HS-5 (cell line): Measurements from ENCODE around the gene APCDD1L.

Experiments
- DNase-seq: peaks from one replicate; pipeline ENCODE4 v3.0.0-alpha.2; 2012; ENCODE audit warnings: low read depth

Gene APCDD1L

DNA sequence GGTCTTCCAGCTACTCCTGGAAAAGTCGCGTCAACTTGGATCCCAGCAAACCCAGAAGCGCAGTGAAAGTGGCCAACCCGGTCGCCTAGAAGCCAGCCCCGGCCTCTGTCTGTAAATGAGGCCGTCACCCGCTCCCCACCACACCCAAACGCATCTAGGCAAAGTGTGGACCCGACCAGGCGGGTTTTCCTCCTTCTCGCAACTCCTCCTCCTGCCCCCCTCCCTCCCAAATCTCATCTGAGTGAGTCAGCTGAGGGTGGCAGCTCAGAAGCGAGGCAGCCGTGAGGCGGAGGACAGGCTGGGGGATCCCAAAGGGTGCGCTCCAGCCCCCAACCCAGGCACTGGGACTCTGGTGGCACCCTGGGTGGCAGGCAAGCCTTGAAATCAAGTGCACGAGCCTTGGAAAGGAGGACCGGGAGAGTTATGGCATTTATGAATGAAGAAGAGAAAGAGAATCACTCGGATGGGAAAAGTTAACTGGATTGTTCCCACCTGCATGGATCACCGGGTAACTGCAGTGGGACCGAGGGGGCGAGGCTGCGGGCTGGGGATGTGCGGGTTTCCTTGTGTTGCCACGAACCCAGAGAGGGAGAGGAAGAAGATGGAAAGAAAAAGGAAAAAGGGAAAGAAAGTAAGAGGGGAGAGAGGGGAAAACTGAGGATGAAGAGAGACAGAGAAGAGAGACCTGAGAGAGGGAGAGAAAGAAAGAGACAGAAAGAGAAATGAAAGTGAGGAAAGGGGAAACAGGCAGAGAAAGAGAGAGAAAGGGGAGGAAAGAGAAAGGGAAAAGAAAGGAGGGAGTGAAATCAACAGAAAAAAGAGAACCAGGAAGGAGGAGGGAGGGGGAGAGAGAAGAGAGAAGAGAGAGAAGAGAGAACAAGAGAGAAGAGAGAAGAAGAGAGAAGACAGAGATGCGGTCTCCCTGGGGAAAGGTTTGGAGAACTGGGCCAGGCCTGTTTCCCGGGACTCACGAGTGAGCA lies at the start of gene APCDD1L:
TSS of gene APCDD1L (minus strand) at position 167 of the 980 bp plus-strand sequence. CDS start 692 bp downstream, outside the sequence.
- DNase-seq: peak; percentile 60

DNA sequence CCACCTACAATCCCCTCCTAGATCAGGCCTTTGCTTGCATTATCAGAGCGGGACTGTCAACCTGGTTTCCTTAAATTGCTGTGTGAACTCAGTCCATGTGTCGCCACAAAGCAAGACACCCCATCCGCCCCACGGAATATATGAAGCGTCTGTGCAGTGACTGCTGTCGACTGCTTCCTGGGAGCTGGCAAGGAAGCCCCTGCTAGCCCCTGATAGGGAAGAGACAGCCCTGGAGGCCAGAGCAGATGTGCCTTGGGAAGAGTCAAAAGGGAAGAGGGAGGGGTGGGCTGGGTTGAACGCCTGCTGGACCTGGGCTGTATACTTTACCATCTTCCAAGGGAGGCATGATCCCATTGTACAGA lies 44.1 kb upstream of the APCDD1L start:
- DNase-seq: no peak

DNA sequence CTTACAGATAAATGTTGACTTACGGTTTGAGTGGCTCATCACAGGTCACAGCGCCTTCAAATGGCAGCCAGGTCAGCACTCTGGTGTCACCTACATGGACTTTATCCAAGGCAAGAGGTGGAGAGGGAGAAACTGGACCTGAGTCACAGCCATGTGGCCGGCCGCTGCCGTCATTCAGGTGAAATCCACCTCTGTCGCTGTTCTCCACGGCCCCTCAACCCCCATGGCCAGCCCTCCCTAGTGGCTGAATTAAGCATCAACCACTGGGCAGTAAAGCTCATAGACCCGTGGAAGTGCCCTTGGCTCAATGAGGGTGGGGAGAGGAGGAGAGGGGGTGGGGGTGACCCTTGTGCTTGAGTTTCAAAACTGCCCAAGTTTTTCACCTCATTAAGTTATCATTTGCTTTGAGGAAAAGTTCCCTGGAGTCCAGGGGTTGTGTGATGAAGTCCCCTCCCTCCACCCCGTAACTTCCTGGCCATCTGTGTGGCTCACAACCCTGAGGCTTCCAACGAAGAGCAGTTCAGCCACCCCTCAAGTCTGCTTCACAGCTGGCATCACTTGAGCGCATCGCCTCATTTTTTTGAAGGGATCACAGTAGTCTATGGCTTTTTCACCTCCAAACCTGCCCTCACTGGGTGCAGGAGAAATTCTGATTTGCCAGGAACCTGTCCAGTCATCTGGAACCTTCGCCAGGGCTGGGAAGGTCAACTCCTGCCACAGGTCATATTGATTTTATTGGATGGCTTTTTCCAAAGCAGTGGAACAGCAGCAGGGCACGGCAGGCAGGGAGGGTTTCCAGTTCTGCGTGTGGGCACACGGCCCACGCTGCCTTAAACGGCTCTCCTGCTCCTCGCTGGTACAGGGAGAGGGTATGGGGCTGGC lies 43.5 kb upstream of the APCDD1L start:
- DNase-seq: no peak

DNA sequence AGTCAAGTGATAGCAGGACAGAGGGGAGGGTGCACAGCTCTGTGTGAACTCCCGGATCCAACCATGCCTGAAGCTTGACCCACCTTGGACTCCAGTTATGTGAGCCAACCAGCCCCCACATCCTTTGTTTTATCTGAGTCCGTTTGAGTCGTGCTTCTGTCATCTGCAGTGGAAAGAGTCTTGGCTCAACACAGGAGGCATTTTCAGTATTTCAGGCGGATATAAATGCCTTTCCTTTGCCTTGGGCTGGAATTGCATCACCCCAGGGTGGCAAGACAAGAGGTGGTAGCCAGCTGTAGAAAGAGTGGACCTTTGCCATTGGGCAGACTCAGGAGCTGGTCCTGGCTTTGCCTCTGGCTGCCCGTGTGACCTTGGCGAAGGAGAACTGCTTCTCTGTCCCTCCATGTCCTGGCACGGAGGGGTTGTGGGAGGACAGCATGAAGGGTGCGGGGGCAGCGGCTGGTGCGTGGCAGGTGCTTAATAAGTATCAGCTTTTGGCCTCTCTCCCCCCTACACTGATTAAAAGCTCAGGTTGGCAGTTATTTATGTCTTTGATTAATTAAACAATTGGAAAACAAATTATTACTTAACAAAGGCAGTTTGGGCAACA lies 42.6 kb upstream of the APCDD1L start:
- peak; percentile 68 for DNase-seq

DNA sequence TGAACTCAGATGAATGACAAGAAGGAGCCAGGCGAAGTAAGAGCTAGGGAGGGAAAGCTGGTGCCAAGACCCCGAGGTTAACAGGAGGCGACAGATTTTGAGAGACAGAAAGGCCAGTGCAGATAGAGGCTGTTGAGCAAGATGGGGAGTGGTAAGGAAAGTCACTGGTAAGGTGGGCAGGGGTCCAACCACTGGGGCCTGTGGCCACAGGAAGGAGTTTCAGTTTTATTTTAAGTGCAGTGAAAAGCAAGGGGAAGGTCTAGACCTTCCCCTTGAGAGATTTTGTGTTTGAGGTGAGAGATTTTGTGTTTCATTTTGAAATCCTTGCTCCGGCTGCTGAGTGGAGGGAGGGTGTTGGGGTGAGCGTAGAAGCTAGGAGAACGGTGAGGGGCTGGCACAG lies 41.8 kb upstream of the APCDD1L start:
- DNase-seq: no peak

DNA sequence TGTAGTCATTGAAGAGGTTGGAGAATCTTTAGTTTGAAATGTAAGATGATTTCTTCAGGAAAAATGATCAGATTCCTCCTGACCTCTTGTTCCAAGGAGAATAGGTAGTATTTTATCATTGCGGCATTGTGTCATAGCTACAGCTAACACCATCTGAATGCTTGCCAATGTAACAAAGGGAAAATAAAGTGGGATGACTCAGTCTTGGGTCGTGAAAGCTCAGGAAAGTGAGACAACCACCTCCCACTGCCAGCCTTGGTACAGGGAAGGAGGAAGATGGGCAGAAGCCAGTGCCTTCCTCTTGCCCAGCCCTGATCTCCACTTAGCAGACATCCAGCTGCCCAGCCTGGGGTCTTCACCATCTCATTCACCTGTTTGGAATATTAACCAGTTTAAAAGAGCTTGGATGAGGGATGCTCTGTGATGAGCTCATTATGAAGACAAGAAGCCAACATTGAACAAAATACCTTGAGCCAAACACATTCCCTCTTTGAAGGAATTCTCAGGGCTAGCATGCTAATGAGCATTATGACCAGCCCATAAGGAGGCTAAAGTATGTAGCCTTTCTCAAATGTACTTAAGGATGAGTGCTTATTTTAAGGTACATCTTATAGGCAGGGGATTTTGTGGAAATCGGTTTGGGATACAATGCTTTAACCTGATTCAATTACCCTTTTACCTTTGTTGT lies 40.0 kb upstream of the APCDD1L start:
- DNase-seq: peak; percentile 91

DNA sequence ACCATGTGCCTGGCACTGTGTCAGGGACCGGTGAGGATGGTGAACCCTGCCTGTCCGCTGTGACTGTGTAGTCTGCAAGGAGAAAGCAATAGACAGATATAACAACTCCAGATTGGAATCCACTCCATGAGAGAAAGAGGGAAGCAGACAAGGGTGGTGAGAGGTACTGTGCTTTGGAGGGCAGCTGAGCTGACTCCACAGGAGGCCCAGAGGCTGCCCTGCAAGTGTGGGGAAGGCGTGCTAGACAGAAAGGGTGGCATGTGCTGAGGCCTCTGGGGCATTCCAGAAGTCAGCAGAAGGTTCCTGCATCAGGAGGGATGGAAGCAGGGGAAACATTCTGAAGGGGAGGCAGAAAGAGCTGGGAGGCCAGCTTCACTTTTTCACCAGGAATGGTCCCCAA lies 39.3 kb upstream of the APCDD1L start:
- DNase-seq: no peak

DNA sequence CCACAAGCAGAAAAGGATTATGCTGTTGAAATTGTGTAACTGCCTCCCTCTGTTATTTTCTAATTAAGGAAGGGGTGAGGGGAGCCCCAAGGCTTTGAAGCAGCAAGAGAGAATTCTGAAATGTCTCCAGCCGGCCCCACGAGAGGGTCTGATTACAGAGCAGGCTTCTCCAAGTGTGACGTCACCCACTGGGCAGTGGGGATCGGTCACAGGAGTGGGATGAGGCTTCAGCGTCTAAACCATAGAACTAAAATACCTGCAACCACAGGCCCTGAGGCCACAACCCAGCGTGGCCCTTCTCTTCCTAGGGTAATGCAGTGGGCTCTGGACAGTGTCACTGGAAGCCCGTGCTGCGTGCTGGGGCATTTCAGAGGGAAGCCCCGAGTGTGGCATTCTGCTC lies 38.6 kb upstream of the APCDD1L start:
- no peak for DNase-seq

DNA sequence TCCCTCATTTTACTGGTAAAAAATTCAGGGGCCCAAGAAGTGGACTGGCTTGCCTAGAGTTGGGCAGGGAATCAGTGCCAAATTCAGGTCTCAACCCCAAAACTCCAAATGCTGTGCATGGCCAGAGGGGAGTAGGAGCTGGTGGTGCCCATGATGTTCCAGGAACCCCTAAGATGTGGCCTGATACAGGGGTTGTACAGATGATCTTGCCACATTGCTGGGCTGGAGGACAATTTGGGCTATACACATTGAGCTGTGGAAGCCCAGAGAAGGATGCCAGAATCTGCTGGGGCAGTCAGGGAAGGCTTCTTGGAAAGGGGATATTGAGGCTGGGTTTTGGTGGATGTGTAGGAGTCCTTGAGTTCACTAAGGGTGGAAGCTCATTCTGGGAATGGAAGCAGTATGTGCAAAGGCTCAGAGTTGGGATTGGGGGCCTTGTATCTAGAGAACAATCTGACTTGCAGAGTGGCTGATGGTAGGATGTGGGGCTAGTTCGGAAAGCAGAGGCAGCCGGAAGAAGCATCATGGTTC lies 38.0 kb upstream of the APCDD1L start:
- DNase-seq: no peak

DNA sequence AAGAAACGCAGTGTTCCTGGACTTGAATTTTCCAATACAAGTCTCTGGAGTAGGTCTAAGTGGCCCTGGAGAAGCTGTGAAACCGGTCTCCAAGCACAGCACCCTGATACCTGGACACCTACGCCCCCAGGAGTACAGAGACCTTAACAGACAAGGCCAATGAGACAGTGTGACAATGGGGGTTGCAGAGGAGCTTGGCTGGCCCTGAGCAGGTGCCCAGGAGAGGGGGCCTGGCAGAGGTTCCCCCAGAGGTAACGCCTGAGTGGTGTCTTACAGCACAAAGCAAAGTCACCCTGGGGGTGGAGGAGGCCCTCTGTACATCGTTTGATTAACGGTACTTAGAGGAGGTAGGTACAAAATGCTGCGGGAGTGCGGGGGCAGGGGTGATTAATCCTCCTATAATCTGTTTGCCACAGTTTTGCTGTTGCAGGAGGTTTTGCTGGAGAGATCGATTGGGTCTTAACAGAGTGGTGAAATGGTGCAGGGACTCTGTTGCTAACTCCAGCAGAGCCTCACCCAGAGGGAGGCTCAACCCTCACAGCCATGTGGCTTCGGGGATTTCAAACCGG lies 37.3 kb upstream of the APCDD1L start:
- no peak for DNase-seq

DNA sequence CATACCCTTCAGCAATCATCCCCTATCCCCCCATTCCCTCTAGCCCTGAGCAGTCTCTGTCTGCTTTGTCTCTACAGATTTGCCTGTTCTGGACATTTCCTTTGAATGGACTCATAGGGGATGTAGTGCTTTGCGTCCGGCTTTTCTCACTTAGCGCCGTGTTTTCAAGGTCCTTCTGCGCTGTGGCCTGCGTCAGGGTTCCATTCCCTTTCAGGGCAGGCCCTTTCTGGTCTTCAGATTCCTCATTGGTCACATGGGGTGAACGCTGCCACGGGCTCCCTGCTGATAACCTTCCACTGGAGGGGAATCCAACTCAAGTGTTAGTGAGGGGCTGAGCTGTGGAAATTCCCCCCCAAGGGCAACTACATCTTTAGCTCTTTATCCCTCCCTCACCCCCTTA lies 36.4 kb upstream of the APCDD1L start:
- no peak for DNase-seq

DNA sequence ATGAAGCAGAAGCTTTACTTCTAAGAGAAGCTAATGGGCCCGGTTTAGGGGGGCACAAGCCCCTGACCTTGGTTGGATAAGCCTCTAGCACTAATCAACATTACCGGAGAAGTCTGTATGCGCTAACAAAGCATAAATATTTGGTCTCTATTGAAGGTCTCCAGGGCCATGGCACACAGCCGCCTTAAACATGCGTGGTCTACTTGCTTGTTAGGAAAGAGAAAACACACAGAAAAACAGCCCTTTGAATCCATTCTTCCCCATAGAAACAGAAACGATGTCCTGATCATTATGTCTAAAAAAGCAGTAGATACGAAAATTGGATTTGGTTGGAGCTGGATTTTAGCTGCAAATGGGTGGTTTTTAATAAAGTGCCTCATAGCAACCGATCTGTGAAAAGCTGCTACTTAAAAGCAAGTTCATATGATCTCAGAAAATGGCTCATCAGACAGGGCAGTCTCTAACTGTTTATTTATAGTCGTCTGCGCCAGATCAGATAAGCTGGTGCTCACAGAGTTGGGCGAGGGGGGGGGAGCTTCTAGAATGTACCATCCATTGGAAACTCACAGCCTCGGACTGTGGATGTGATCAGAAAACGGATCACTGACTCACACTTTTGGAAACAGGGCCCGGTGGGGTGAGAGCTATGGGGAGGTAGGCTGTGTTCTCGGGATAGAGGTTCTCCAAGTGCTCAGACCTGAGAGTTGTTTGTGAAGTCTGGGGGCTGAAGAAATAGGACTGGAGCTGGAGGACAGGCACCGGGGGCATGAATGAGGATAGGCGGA lies 35.3 kb upstream of the APCDD1L start:
- no peak for DNase-seq

DNA sequence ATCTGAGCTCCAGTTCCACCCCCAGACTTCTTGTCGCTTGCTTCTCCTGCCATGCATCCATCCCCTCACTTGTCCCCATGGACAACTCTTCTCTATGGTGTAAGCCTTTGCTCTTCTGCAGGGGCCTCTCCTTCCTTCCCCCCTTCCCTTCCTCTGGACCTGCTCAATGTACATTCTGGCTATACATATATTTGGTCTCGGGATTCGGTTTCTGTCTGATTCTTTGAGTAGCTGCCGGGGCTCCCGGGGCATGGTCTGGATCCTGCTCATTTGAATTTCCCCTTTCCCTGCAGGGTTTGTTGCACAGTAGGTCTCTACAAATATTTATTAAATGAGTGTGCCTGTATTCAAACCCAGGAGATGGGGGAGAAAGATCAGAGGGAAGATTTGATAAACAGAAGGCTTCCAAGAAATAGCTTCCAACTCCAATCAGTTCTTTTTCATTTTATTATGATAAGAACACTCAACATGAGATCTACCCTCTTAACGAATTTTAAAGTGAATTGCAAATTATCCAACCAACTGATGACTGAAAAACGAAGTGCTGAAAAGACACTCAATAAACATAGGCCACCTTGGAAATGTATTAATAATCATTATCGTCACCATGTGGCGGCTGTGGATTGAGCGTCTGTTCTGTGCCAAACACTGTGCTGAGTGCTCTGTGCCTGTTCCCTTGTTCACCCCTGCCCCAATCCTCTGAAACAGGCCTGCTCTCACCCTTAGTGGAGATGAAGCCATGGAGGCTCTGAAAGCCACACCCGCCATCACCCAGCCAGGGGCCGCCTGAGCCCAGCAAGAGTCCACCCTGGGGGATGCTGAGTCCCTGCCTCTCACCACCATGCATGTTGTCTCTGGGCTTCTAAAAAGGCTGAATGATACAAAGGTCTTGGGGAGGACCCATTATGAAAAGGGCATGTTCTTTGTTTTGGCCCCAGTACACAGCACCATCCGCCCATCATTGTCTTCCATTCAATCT lies 34.3 kb upstream of the APCDD1L start:
- no peak for DNase-seq

DNA sequence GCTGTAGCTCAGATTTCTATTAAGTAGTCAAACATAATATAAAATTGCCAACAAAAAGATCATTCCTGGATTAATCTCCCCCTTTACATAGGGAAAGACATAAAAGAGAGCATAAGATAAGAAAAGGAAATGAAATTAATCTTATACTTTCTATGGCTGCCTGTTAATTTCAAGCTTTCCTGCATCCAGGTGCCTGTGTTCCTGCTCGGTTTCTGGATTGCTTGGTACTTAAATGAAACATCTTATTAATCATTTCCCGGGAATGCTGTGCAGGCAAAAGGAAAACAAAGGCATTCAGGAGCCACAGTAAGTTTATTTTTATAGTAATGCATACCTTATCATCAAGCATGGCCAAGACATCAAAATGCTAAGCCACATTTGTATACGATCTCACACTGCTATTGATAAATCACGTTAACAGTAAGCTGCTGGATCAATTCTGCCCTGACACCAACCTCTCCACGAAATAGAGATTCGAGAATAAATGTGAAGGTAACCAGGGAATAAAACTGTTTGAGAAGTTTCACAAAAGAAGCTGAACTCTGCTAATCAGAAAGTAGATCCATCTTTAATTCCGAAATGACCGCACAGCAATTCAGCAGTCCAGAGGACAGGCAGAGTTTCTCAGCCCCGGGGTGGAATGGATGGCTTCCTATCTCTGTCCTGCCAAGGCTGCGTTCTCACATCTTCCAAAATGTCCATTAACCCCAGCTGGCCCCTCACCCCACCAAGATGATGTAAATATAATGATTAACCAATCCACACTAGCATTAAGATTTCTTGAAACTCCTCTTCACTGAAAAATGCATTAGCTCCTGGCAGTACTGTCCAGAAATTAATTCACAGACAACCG lies 32.6 kb upstream of the APCDD1L start:
- no peak for DNase-seq

DNA sequence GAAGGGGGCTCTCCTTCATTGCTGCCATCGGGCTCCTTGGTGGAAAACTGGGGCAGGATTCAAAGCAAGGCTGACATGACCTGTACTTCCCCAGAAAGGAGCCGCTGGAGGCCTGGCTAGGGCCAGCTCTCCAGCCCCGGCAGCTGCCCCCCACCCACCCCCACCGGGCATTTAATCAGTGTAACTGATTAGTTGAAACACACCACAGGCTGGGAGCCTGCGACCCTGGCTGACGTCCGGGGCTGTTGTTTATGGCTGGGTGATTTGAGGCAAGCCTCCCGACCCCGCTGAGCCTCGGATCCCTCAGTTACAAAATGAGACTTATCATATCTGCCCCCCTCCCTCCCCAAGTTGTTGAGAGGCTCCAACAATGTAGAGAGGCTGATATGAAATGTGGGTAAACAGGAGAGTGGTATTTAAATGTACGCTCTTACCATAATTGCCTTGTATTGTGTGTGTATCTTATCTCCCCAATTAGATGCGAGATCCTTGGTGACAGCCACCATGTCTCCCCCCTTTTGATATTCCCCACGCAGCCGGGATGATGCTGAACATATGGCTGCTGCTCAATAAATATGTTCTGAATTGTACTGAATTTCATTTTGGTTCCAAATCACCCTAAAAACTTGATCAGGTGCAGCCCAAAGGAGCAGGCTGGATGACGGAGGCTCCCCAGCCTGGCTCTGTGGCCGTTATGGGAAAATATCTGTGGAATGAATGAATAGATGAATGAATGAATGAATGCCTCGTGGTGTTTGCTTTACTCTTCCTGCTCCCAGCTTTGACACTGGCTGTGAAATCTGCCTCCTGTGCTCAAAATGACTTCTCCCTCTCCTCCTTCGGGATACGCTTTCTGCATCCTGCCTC lies 31.8 kb upstream of the APCDD1L start:
- no peak for DNase-seq

DNA sequence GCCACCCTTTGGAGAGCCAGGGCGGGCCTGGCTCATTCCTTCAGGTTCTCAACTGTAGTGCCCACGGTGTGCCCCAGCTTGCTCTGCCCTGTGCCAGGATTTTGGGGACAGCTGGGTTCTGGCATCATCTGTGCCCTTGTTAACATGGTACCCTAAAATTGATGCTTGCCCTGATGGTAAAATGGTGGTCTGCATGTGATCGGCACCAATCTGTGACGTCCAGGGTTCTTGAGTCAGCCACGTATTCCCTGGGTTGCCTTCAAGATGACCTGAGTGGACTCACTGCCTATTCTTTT lies 31.2 kb upstream of the APCDD1L start:
- DNase-seq: no peak
